Fibroblast of the aortic adventitia (primary cell): Measurements from ENCODE around the gene PPP1R3C. TPM values are rescaled to one million over a fixed set of nuclear protein-coding genes. Genes with fewer than 3 reads are reported as not detected.

ENCODE experiments used
- DNase-seq: peaks from one replicate; pipeline ENCODE4 v3.0.0-alpha.2; 2010; ENCODE audit warnings: low read depth
- H3K4me3 ChIP-seq: 2 replicates; pipeline ENCODE4 v1.5.1; 2011; ENCODE audit warnings: low read depth, mild to moderate bottlenecking, control low read depth, low read length, moderate library complexity
- total RNA-seq: library from RNA; depleted of rRNA; stranded (reverse); fragments of >200 nt; gene quantifications from 2 replicates; pipeline ENCODE4 v1.2.3, GENCODE V29; 2012; ENCODE audit warnings: low replicate concordance
- TF ChIP-seq, protein P1 (sequence below): IDR thresholded peaks from 2 replicates; pipeline ENCODE4 v1.5.1; 2011; ENCODE audit warnings: mild to moderate bottlenecking, low read length, control low read depth, inconsistent platforms; ENCODE audit not compliant: insufficient read depth

PPP1R3C gene
- total RNA-seq, 1 donor: 41.1 TPM

DNA sequence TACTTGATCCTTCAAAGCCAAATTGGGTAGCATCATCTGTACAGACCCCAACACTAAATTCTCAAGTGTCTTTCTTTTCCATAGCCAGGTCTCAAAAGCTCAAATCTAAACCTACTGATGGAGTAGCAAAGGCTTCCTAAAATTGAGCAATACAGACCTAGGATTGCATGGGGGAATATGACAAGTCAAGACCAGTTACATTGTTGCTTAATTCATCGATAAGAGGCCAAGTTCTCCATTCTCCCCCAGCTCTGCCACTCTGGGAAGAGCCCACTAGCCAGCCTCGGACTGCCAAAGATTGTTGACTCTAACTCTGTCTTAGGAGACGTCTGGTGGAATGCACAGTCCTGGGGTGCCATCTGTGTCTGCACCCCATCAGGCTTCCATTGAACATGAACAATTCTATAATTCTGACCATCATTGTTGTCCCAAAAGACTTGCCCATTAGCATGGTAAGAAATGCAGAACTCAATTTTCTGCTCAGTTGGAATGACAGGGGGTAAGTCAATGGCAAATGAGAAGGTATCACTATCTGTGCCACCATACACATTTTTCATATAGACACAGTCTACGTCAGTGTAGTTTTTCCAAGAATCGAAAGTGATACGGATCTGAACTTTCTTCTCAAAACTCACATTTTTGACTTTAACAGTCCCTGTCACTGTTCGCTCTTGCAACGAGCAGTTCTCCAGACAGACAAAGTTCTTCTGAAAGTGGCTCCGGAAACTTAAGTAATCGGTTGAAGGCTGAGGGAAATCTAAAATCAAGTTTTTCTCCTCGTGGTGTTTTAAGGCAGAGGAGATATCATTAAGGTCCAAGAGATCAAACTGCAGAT is 2.9 kb downstream of the PPP1R3C start:
- peak overlapping the region; percentile 84 for H3K4me3 ChIP-seq
- DNase-seq: no peak
- TF ChIP-seq, protein P1, sequence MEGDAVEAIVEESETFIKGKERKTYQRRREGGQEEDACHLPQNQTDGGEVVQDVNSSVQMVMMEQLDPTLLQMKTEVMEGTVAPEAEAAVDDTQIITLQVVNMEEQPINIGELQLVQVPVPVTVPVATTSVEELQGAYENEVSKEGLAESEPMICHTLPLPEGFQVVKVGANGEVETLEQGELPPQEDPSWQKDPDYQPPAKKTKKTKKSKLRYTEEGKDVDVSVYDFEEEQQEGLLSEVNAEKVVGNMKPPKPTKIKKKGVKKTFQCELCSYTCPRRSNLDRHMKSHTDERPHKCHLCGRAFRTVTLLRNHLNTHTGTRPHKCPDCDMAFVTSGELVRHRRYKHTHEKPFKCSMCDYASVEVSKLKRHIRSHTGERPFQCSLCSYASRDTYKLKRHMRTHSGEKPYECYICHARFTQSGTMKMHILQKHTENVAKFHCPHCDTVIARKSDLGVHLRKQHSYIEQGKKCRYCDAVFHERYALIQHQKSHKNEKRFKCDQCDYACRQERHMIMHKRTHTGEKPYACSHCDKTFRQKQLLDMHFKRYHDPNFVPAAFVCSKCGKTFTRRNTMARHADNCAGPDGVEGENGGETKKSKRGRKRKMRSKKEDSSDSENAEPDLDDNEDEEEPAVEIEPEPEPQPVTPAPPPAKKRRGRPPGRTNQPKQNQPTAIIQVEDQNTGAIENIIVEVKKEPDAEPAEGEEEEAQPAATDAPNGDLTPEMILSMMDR: no peak

DNA sequence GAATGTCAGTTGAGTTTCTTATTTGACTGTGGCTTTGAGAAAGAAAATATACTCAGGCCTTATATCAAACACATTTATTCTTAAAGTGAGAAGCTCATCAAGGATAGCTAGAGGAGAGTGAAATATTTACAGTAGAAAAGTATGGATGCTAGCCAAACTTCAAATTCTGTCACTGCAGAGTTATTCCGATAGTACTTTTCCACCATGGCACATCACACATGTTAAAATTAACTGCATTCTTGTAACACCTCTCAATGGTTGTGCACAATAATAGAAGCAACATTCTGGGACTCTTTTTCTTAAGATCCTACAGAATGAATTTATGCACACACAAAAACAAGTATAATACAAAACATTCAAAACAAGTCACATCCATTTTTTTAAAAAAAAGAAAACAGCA is 4.5 kb downstream of the PPP1R3C start:
- DNase-seq: no peak
- TF ChIP-seq, protein P1: no peak
- H3K4me3 ChIP-seq: peak overlapping the region; percentile 56

DNA sequence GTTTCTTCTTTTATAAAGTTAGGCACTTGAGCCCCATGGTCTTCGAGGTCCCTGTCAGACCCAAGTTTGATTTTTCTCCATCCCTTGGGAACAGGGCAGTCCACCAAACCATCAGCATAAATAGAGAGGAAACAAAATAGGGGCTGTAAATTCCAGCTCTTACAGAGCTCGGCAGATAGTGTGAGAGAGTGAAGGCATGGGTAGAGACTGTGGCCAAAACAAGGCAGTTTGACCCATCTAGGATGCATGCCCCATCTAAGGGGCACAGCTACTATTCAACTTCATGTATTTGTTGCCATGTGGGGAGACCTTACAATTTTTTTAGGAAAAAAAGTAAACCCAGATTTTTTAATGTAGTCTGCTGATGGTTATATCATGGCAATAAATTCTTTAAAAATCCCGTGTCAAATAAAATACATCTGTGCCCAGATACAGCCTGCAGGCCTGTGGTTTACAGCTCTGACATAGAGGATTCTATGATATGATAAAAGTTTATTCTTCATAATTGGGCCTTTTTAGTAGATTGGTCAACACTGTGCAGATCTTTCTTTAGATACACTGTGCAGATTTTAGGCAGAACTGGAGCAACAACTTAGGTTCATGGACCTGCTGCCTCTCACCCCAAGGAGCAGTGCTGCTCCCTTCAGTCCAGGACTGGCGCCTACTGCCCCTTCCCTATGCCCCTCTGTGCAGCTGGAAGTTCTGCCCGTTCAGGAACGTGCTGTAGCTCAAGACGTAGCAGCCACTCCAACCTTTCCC is 5.3 kb downstream of the PPP1R3C start:
- TF ChIP-seq, protein P1: no peak
- no peak for DNase-seq
- H3K4me3 ChIP-seq: no peak overlapping the region

DNA sequence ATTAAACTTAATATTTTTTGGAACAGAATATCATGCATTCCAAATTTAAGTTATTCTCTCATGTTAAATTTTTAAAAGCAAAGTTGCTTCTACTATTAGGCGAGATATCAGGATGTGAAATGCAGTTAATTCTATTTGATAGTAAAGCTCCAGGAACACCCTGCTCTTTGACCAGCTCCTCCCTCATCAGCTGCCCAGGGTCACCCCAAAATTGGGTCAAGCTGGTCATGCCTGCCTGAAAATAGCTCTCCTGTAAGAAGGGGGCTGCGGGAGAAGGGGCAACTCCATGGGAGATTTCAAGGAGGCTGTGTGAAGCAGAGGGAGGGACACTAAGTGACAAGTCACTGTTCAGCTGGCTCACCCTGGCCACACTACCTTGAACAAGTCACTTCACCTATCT is 5.9 kb downstream of the PPP1R3C start:
- no peak for DNase-seq
- TF ChIP-seq, protein P1: no peak
- no peak overlapping the region for H3K4me3 ChIP-seq

DNA sequence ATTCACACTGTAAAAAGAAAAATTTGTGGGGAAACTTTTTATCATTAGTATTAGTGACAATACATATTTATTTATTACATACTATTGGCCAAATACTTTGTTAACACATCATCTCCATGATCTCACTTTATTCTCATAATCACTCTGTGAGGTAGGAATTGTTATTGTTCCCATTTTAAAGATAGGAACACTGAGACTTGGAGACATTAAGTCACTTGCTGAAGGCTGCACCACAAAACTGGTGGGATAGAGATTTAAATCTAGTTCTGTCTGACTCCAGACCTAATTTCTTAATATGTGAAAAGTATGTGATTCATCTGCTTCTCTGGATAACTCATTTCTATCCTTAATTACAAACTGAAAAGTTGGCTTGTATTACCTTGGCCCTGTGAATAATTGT is 8.2 kb downstream of the PPP1R3C start:
- TF ChIP-seq, protein P1: no peak
- no peak for DNase-seq
- H3K4me3 ChIP-seq: no peak overlapping the region

DNA sequence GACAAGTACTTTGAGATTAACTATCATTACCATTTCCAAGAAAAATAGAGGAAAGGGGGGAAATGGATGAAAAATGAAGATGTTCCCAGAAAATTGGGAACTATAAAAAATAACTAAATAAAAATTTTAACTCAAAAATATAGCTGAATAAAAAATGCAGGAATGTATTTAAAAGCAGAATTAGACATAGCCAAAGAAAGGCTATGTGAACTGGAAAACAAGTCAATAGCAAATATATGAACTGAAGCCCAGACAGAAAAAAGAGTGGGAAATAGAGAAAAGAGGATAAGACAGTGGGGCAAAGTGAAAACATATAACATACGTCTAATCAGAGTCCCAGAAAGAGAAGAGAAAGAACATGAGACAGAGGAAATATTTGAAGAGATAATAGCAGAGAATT is 10.3 kb downstream of the PPP1R3C start:
- DNase-seq: no peak
- no peak overlapping the region for H3K4me3 ChIP-seq
- TF ChIP-seq, protein P1: no peak
